DND-41 (cell line): ENCODE data around the gene KISS1.

Experiments used
- CTCF ChIP-seq: IDR thresholded peaks from 2 replicates; pipeline ENCODE4 v1.5.1; 2012; ENCODE audit warnings: borderline replicate concordance, low read length, moderate library complexity, mild to moderate bottlenecking; ENCODE audit not compliant: poor library complexity, severe bottlenecking; ENCODE audit errors: extremely low read depth
- EZH2 ChIP-seq: IDR thresholded peaks from 3 replicates; pipeline ENCODE4 v1.6.1; 2012; ENCODE audit warnings: borderline replicate concordance, low read depth, mild to moderate bottlenecking, moderate library complexity, low read length, inconsistent platforms; ENCODE audit not compliant: severe bottlenecking

- TF ChIP-seq CTCF (no peak), EZH2 (no peak)
Observed at GRCh38 chr1:204155881-204156280, 40.4 kb downstream of the KISS1 start.
